Measurements from ENCODE around the gene KBTBD7. TPM values are rescaled to one million over a fixed set of nuclear protein-coding genes. Genes with fewer than 3 reads are reported as not detected.

KBTBD7 gene
- 16.1 TPM for total RNA-seq

GRCh38 chr13:41193919-41194824 lies at the start of gene KBTBD7:
KBTBD7 (minus strand) TSS chr13:41194569; CDS start chr13:41194257, 312 bp downstream.

Other genes with a start within 250 kb of the KBTBD7 start
- gene ELF1, start 175.3 kb downstream of the KBTBD7 start, total RNA-seq: 77.8 TPM
- gene WBP4, start 133.1 kb downstream of the KBTBD7 start, total RNA-seq: 6.7 TPM
- 14.9 TPM for gene KBTBD6, start 61.8 kb downstream of the KBTBD7 start, total RNA-seq
- gene MTRF1, start 69.0 kb upstream of the KBTBD7 start, total RNA-seq: 11.9 TPM
- gene NAA16, start 116.7 kb upstream of the KBTBD7 start, total RNA-seq: 33.6 TPM

All from metanephros (tissue), 1 donor.